ENCODE measurements around the gene RPUSD1. TPM values are rescaled to one million over a fixed set of nuclear protein-coding genes. Genes with fewer than 3 reads are reported as not detected.

The RPUSD1 gene
- total RNA-seq, 1 donor from 2014 or later = 31.0 TPM

GRCh38 chr16:772959-773358 lies 15.2 kb downstream of the RPUSD1 start:
- H3K4me3 ChIP-seq (ENCODE audit: low read depth, low read length) = no peak overlapping the region
- DNase-seq (ENCODE audit: low read depth) = no peak
- TF ChIP-seq CTCF (conservative IDR thresholded peaks at IDR 0.05; ENCODE audit: low read depth, low read length) = no peak

DNA sequence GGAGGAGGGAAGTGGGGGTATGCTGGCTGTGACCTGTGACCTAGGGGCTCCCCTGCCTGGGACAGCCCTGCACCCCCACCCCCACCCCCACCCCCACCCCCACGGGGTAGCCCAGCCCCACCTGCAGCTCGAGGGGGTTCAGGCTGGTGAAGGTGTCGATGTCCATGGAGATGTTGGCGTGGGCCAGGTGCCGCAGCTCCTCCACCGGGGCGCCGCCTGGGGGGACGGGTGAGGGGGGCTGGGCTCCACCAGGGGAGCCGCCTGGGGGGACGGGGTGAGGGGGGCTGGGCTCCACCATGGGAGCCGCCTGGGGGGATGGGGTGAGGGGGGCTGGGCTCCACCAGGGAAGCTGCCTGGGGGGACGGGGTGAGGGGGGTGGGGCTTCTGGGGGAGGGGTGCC lies 17.8 kb downstream of the RPUSD1 start:
- no peak overlapping the region for H3K4me3 ChIP-seq (ENCODE audit: low read depth, low read length)
- DNase-seq (ENCODE audit: low read depth) = no peak
- no peak for TF ChIP-seq CTCF (conservative IDR thresholded peaks at IDR 0.05; ENCODE audit: low read depth, low read length)

GRCh38 chr16:769934-770333 lies 18.2 kb downstream of the RPUSD1 start:
- DNase-seq (ENCODE audit: low read depth) = no peak
- no peak overlapping the region for H3K4me3 ChIP-seq (ENCODE audit: low read depth, low read length)
- no peak for TF ChIP-seq CTCF (conservative IDR thresholded peaks at IDR 0.05; ENCODE audit: low read depth, low read length)

GRCh38 chr16:769184-769784 lies 18.9 kb downstream of the RPUSD1 start:
- no peak for DNase-seq (ENCODE audit: low read depth)
- TF ChIP-seq CTCF (conservative IDR thresholded peaks at IDR 0.05; ENCODE audit: low read depth, low read length) = no peak
- H3K4me3 ChIP-seq (ENCODE audit: low read depth, low read length) = no peak overlapping the region

DNA sequence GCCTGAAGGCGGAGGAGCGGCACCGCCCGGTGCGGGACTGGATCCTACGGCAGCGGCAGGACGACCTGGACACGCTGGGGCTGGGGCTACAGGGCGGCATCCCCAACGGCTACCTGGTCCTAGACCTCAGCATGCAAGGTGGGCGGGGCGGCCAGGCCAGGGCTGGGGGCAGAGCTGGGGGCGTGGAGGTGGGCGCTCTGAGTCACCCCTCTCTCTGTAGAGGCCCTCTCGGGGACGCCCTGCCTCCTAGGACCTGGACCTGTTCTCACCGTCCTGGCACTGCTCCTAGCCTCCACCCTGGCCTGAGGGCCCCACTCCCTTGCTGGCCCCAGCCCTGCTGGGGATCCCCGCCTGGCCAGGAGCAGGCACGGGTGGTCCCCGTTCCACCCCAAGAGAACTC lies 19.8 kb downstream of the RPUSD1 start:
- no peak for DNase-seq (ENCODE audit: low read depth)
- no peak for TF ChIP-seq CTCF (conservative IDR thresholded peaks at IDR 0.05; ENCODE audit: low read depth, low read length)
- no peak overlapping the region for H3K4me3 ChIP-seq (ENCODE audit: low read depth, low read length)

GRCh38 chr16:767743-768235 lies 20.4 kb downstream of the RPUSD1 start:
- DNase-seq (ENCODE audit: low read depth) = no peak
- no peak for TF ChIP-seq CTCF (conservative IDR thresholded peaks at IDR 0.05; ENCODE audit: low read depth, low read length)
- no peak overlapping the region for H3K4me3 ChIP-seq (ENCODE audit: low read depth, low read length)
